ENCODE data around the gene AKAP4. TPM values are rescaled to one million over a fixed set of nuclear protein-coding genes. Genes with fewer than 3 reads are reported as not detected.

Gene AKAP4
- total RNA-seq, 1 donor from 2014 or later, result 1.0 TPM

GRCh38 chrX:50169717-50170116 lies 31.1 kb downstream of the AKAP4 start:
- Histone ChIP-seq H3K27ac (ENCODE audit: low read depth, low read length) (no peak overlapping the region), H3K27me3 (ENCODE audit: control insufficient read depth in 3 of 3, insufficient read depth in 3 of 3, low read length in 3 of 3) (no peaks in the 10 kb centered on the region), H3K36me3 (ENCODE audit: control insufficient read depth in 3 of 3, insufficient read depth in 3 of 3, low read length in 3 of 3) (no peaks in the 10 kb centered on the region), H3K9ac (ENCODE audit: low read depth in 1 of 3, low read length in 3 of 3) (no peak overlapping the region), H3K4me1 (ENCODE audit: control insufficient read depth in 3 of 3, insufficient read depth in 3 of 3, low read length in 3 of 3) (no peaks in the 10 kb centered on the region), H3K9me3 (ENCODE audit: control insufficient read depth in 3 of 3, low read length in 3 of 3) (no peaks in the 10 kb centered on the region), H3K4me3 (ENCODE audit: low read length in 3 of 3) (no peak overlapping the region)

- H3K27me3 ChIP-seq (ENCODE audit: control insufficient read depth in 3 of 3, insufficient read depth in 3 of 3, low read length in 3 of 3), result no peaks in the 10 kb centered on the region
- H3K4me1 ChIP-seq (ENCODE audit: control insufficient read depth in 3 of 3, insufficient read depth in 3 of 3, low read length in 3 of 3), result no peaks in the 10 kb centered on the region
- no peak overlapping the region for H3K4me3 ChIP-seq (ENCODE audit: low read length in 3 of 3)
- H3K36me3 ChIP-seq (ENCODE audit: control insufficient read depth in 3 of 3, insufficient read depth in 3 of 3, low read length in 3 of 3), result no peaks in the 10 kb centered on the region
- H3K9ac ChIP-seq (ENCODE audit: low read depth in 1 of 3, low read length in 3 of 3), result no peak overlapping the region
- H3K9me3 ChIP-seq (ENCODE audit: control insufficient read depth in 3 of 3, low read length in 3 of 3), result no peaks in the 10 kb centered on the region
- no peak overlapping the region for H3K27ac ChIP-seq (ENCODE audit: low read depth, low read length)
Observed at GRCh38 chrX:50168241-50168687, 32.5 kb downstream of the AKAP4 start.

GRCh38 chrX:50167366-50167765 lies 33.4 kb downstream of the AKAP4 start:
- no peak overlapping the region for H3K9ac ChIP-seq (ENCODE audit: low read depth in 1 of 3, low read length in 3 of 3)
- H3K4me3 ChIP-seq (ENCODE audit: low read length in 3 of 3), result no peak overlapping the region
- H3K36me3 ChIP-seq (ENCODE audit: control insufficient read depth in 3 of 3, insufficient read depth in 3 of 3, low read length in 3 of 3), result no peaks in the 10 kb centered on the region
- H3K4me1 ChIP-seq (ENCODE audit: control insufficient read depth in 3 of 3, insufficient read depth in 3 of 3, low read length in 3 of 3), result no peaks in the 10 kb centered on the region
- H3K27me3 ChIP-seq (ENCODE audit: control insufficient read depth in 3 of 3, insufficient read depth in 3 of 3, low read length in 3 of 3), result no peaks in the 10 kb centered on the region
- no peak overlapping the region for H3K27ac ChIP-seq (ENCODE audit: low read depth, low read length)
- H3K9me3 ChIP-seq (ENCODE audit: control insufficient read depth in 3 of 3, low read length in 3 of 3), result no peaks in the 10 kb centered on the region

- H3K4me1 ChIP-seq (ENCODE audit: control insufficient read depth in 3 of 3, insufficient read depth in 3 of 3, low read length in 3 of 3), result no peaks in the 10 kb centered on the region
- no peak overlapping the region for H3K27ac ChIP-seq (ENCODE audit: low read depth, low read length)
- no peak overlapping the region for H3K9ac ChIP-seq (ENCODE audit: low read depth in 1 of 3, low read length in 3 of 3)
- no peaks in the 10 kb centered on the region for H3K27me3 ChIP-seq (ENCODE audit: control insufficient read depth in 3 of 3, insufficient read depth in 3 of 3, low read length in 3 of 3)
- H3K9me3 ChIP-seq (ENCODE audit: control insufficient read depth in 3 of 3, low read length in 3 of 3), result no peaks in the 10 kb centered on the region
- H3K36me3 ChIP-seq (ENCODE audit: control insufficient read depth in 3 of 3, insufficient read depth in 3 of 3, low read length in 3 of 3), result no peaks in the 10 kb centered on the region
- no peak overlapping the region for H3K4me3 ChIP-seq (ENCODE audit: low read length in 3 of 3)
Observed at GRCh38 chrX:50165727-50166126, 35.1 kb downstream of the AKAP4 start.

GRCh38 chrX:50161127-50161526 lies 39.7 kb downstream of the AKAP4 start:
- H3K27ac ChIP-seq (ENCODE audit: low read depth, low read length), result no peak overlapping the region
- no peaks in the 10 kb centered on the region for H3K9me3 ChIP-seq (ENCODE audit: control insufficient read depth in 3 of 3, low read length in 3 of 3)
- no peak overlapping the region for H3K4me3 ChIP-seq (ENCODE audit: low read length in 3 of 3)
- H3K9ac ChIP-seq (ENCODE audit: low read depth in 1 of 3, low read length in 3 of 3), result no peak overlapping the region
- H3K4me1 ChIP-seq (ENCODE audit: control insufficient read depth in 3 of 3, insufficient read depth in 3 of 3, low read length in 3 of 3), result no peaks in the 10 kb centered on the region
- no peaks in the 10 kb centered on the region for H3K36me3 ChIP-seq (ENCODE audit: control insufficient read depth in 3 of 3, insufficient read depth in 3 of 3, low read length in 3 of 3)
- no peaks in the 10 kb centered on the region for H3K27me3 ChIP-seq (ENCODE audit: control insufficient read depth in 3 of 3, insufficient read depth in 3 of 3, low read length in 3 of 3)

GRCh38 chrX:50158593-50158992 lies 42.2 kb downstream of the AKAP4 start:
- Histone ChIP-seq H3K9ac (ENCODE audit: low read depth in 1 of 3, low read length in 3 of 3) (no peak overlapping the region), H3K27me3 (ENCODE audit: control insufficient read depth in 3 of 3, insufficient read depth in 3 of 3, low read length in 3 of 3) (no peaks in the 10 kb centered on the region), H3K9me3 (ENCODE audit: control insufficient read depth in 3 of 3, low read length in 3 of 3) (no peaks in the 10 kb centered on the region), H3K4me1 (ENCODE audit: control insufficient read depth in 3 of 3, insufficient read depth in 3 of 3, low read length in 3 of 3) (no peaks in the 10 kb centered on the region), H3K27ac (ENCODE audit: low read depth, low read length) (no peak overlapping the region), H3K4me3 (ENCODE audit: low read length in 3 of 3) (no peak overlapping the region), H3K36me3 (ENCODE audit: control insufficient read depth in 3 of 3, insufficient read depth in 3 of 3, low read length in 3 of 3) (no peaks in the 10 kb centered on the region)

- Histone ChIP-seq H3K36me3 (ENCODE audit: control insufficient read depth in 3 of 3, insufficient read depth in 3 of 3, low read length in 3 of 3) (no peaks in the 10 kb centered on the region), H3K27me3 (ENCODE audit: control insufficient read depth in 3 of 3, insufficient read depth in 3 of 3, low read length in 3 of 3) (no peaks in the 10 kb centered on the region), H3K27ac (ENCODE audit: low read depth, low read length) (no peak overlapping the region), H3K4me1 (ENCODE audit: control insufficient read depth in 3 of 3, insufficient read depth in 3 of 3, low read length in 3 of 3) (no peaks in the 10 kb centered on the region), H3K9ac (ENCODE audit: low read depth in 1 of 3, low read length in 3 of 3) (no peak overlapping the region), H3K4me3 (ENCODE audit: low read length in 3 of 3) (no peak overlapping the region), H3K9me3 (ENCODE audit: control insufficient read depth in 3 of 3, low read length in 3 of 3) (no peaks in the 10 kb centered on the region)
Observed at GRCh38 chrX:50157545-50158135, 43.2 kb downstream of the AKAP4 start.

GRCh38 chrX:50154429-50154828 lies 46.4 kb downstream of the AKAP4 start:
- H3K4me3 ChIP-seq (ENCODE audit: low read length in 3 of 3), result no peak overlapping the region
- no peaks in the 10 kb centered on the region for H3K4me1 ChIP-seq (ENCODE audit: control insufficient read depth in 3 of 3, insufficient read depth in 3 of 3, low read length in 3 of 3)
- no peak overlapping the region for H3K9ac ChIP-seq (ENCODE audit: low read depth in 1 of 3, low read length in 3 of 3)
- no peaks in the 10 kb centered on the region for H3K9me3 ChIP-seq (ENCODE audit: control insufficient read depth in 3 of 3, low read length in 3 of 3)
- H3K27ac ChIP-seq (ENCODE audit: low read depth, low read length), result no peak overlapping the region
- H3K36me3 ChIP-seq (ENCODE audit: control insufficient read depth in 3 of 3, insufficient read depth in 3 of 3, low read length in 3 of 3), result no peaks in the 10 kb centered on the region
- H3K27me3 ChIP-seq (ENCODE audit: control insufficient read depth in 3 of 3, insufficient read depth in 3 of 3, low read length in 3 of 3), result no peaks in the 10 kb centered on the region

- H3K4me3 ChIP-seq (ENCODE audit: low read length in 3 of 3), result no peak overlapping the region
- no peak overlapping the region for H3K27ac ChIP-seq (ENCODE audit: low read depth, low read length)
- H3K4me1 ChIP-seq (ENCODE audit: control insufficient read depth in 3 of 3, insufficient read depth in 3 of 3, low read length in 3 of 3), result no peaks in the 10 kb centered on the region
- H3K27me3 ChIP-seq (ENCODE audit: control insufficient read depth in 3 of 3, insufficient read depth in 3 of 3, low read length in 3 of 3), result no peaks in the 10 kb centered on the region
- H3K36me3 ChIP-seq (ENCODE audit: control insufficient read depth in 3 of 3, insufficient read depth in 3 of 3, low read length in 3 of 3), result no peaks in the 10 kb centered on the region
- H3K9me3 ChIP-seq (ENCODE audit: control insufficient read depth in 3 of 3, low read length in 3 of 3), result no peaks in the 10 kb centered on the region
- H3K9ac ChIP-seq (ENCODE audit: low read depth in 1 of 3, low read length in 3 of 3), result no peak overlapping the region
Observed at GRCh38 chrX:50152456-50152855, 48.4 kb downstream of the AKAP4 start.

GRCh38 chrX:50147972-50148371 lies 52.8 kb downstream of the AKAP4 start:
- Histone ChIP-seq H3K27me3 (ENCODE audit: control insufficient read depth in 3 of 3, insufficient read depth in 3 of 3, low read length in 3 of 3) (no peaks in the 10 kb centered on the region), H3K9me3 (ENCODE audit: control insufficient read depth in 3 of 3, low read length in 3 of 3) (no peaks in the 10 kb centered on the region), H3K9ac (ENCODE audit: low read depth in 1 of 3, low read length in 3 of 3) (no peak overlapping the region), H3K27ac (ENCODE audit: low read depth, low read length) (no peak overlapping the region), H3K36me3 (ENCODE audit: control insufficient read depth in 3 of 3, insufficient read depth in 3 of 3, low read length in 3 of 3) (no peaks in the 10 kb centered on the region), H3K4me3 (ENCODE audit: low read length in 3 of 3) (no peak overlapping the region), H3K4me1 (ENCODE audit: control insufficient read depth in 3 of 3, insufficient read depth in 3 of 3, low read length in 3 of 3) (no peaks in the 10 kb centered on the region)

Data from skeletal muscle tissue (tissue), 4 donors.